ENCODE results near the gene ANKS1B. TPM values are rescaled to one million over a fixed set of nuclear protein-coding genes. Genes with fewer than 3 reads are reported as not detected.

The ANKS1B gene
- total RNA-seq, 1 donor from 2014 or later, result 2.3 TPM

DNA sequence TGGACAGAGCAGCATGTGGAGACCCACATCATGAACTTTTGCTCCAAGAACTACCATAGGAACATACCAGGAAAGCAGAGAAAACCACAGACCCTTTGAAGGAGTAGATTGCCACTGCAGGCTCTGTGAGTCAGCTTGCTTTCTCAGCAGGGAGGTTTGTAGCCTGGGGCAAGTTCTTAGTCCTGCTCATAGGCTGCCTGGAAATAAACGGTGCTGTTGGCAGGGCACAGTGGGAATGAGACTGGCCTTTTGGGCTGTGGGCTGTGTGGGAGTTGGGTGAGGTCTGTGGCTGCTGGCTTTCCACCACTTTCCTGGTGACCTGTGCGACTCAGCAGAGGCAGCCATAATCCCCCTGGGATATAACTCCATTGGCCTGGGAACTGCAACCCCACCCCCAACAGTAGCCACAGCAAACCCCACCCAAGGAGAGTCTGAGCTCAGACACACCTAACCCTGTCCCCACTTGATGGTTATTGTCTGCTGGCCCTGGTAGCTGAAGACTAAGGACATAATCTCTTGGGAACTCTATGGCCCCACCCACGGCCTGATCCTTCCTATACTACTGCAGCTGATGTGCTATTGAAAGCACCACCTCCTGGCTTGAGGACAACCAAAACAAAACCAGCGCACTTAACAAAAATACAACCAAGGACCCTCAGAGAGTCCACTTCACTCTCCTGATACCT is 529.2 kb downstream of the ANKS1B start:
- no peak for DNase-seq (ENCODE audit: low spot score)
- Mint-ChIP-seq H3K9me3 (ENCODE audit: low read depth) (peaks cover 26% of the 10 kb centered on the region), H3K4me1 (ENCODE audit: low read depth) (peaks cover 20% of the 10 kb centered on the region)

GRCh38 chr12:99454539-99455172 is 530.1 kb downstream of the ANKS1B start:
- no peak for DNase-seq (ENCODE audit: low spot score)
- peaks cover 15% of the 10 kb centered on the region for H3K27me3 Mint-ChIP-seq (ENCODE audit: low read depth)
- no peak overlapping the region for H3K4me3 Mint-ChIP-seq (ENCODE audit: unreplicated experiment)
- peaks cover 20% of the 10 kb centered on the region for H3K4me1 Mint-ChIP-seq (ENCODE audit: low read depth)
- TF ChIP-seq, protein P1, sequence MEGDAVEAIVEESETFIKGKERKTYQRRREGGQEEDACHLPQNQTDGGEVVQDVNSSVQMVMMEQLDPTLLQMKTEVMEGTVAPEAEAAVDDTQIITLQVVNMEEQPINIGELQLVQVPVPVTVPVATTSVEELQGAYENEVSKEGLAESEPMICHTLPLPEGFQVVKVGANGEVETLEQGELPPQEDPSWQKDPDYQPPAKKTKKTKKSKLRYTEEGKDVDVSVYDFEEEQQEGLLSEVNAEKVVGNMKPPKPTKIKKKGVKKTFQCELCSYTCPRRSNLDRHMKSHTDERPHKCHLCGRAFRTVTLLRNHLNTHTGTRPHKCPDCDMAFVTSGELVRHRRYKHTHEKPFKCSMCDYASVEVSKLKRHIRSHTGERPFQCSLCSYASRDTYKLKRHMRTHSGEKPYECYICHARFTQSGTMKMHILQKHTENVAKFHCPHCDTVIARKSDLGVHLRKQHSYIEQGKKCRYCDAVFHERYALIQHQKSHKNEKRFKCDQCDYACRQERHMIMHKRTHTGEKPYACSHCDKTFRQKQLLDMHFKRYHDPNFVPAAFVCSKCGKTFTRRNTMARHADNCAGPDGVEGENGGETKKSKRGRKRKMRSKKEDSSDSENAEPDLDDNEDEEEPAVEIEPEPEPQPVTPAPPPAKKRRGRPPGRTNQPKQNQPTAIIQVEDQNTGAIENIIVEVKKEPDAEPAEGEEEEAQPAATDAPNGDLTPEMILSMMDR (IDR thresholded peaks at IDR 0.05), result no peak
- no peaks in the 10 kb centered on the region for H3K36me3 Mint-ChIP-seq (ENCODE audit: low read depth)
- peaks cover 19% of the 10 kb centered on the region for H3K9me3 Mint-ChIP-seq (ENCODE audit: low read depth)
- no peak overlapping the region for H3K27ac Mint-ChIP-seq (ENCODE audit: unreplicated experiment)

More for the DNA sequence above, 529.2 kb downstream of the ANKS1B start:
- Mint-ChIP-seq H3K27me3 (ENCODE audit: low read depth) (peaks cover 20% of the 10 kb centered on the region), H3K27ac (ENCODE audit: unreplicated experiment) (no peak overlapping the region), H3K36me3 (ENCODE audit: low read depth) (no peaks in the 10 kb centered on the region), H3K4me3 (ENCODE audit: unreplicated experiment) (no peak overlapping the region)
- TF ChIP-seq, protein P1 (IDR thresholded peaks at IDR 0.05), result no peak

DNA sequence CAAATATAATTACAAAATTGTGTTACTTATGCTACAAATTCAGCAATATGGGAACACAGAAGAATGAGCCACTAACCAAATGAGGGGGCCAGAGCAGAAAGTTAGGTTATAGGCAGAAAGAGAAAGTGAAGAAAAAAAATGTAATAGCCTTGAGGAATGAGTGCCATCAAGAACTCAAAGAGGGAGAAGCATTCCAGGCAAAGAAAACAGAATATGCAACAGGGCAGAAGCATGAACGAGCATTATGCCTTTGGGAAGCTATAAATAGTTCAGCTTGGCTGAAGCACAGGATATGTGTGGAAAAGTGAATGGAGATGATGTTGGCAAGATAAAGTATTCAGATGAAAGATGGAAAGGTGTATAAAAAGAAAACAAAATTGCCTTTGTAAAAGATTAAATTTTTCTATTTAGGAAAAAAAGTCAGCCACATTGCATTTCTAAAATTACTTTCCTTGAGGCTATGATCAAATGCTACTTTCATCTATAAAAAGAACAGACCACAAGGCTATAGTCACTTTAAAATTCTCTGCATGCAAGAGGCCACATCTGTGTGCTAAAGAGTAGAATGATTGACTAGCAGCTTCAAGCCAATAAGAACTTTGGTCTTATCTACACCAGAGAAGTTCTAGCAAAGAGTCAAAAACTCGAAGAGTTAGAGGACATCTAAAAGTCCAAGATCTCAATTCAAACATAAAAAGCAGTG is 530.7 kb downstream of the ANKS1B start:
- Mint-ChIP-seq H3K4me3 (ENCODE audit: unreplicated experiment) (no peak overlapping the region), H3K27ac (ENCODE audit: unreplicated experiment) (no peak overlapping the region), H3K9me3 (ENCODE audit: low read depth) (peaks cover 14% of the 10 kb centered on the region), H3K36me3 (ENCODE audit: low read depth) (no peaks in the 10 kb centered on the region), H3K27me3 (ENCODE audit: low read depth) (peaks cover 14% of the 10 kb centered on the region), H3K4me1 (ENCODE audit: low read depth) (peaks cover 20% of the 10 kb centered on the region)
- no peak for DNase-seq (ENCODE audit: low spot score)
- TF ChIP-seq, protein P1 (IDR thresholded peaks at IDR 0.05), result no peak

DNA sequence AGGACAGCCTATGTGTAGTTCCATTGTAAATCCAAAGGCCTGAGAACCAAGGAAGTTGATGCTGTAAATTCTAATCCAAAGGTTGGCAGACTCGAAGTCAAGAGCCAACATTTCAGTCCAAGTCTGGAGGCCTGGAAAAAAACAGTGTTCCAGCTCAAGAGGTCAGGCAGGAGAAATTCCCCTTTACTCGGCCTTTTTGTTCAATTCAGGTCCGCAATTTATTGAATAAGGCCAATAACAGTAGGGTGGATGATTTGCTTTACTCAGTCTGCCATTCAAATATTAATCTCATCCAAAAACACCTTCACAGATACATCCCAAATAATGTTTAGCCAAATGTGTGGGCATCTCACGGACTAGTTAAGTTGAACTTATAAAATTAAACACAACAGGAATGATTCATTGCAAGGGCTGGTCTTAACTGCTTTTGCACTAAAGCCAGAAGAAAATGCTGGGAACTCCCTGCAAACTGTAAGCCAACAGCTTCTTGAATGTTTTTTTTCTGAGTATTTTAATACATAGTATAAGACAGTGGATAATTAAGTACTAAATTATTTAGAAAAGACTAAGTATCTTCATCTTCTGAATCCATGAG is 534.6 kb downstream of the ANKS1B start:
- H3K27ac Mint-ChIP-seq (ENCODE audit: unreplicated experiment), result no peak overlapping the region
- peaks cover 19% of the 10 kb centered on the region for H3K4me1 Mint-ChIP-seq (ENCODE audit: low read depth)
- TF ChIP-seq, protein P1 (IDR thresholded peaks at IDR 0.05), result no peak
- no peak for DNase-seq (ENCODE audit: low spot score)
- no peak overlapping the region for H3K4me3 Mint-ChIP-seq (ENCODE audit: unreplicated experiment)
- peaks cover 14% of the 10 kb centered on the region for H3K9me3 Mint-ChIP-seq (ENCODE audit: low read depth)
- peaks cover 4% of the 10 kb centered on the region for H3K27me3 Mint-ChIP-seq (ENCODE audit: low read depth)
- no peaks in the 10 kb centered on the region for H3K36me3 Mint-ChIP-seq (ENCODE audit: low read depth)

DNA sequence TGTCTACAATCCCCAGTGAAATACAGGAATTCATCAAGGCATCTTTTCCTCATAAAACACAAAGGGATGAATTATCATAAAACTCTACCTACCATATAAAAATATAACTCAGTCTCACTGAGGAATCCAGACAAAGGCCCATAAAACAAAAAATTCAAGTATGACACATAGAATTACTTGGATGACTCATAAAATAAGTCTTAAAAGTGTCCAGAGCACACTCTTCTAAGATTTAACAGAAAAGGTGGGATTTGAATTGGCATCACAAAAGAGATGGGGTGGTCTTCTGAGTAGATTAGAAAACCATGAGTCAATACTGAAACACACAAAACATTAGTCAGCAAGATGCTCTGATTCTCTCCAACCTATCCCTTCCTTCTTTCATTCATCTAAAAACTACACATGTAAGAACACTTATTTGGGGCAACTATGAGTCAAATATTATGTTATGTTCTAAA is 539.8 kb downstream of the ANKS1B start:
- Mint-ChIP-seq H3K27ac (ENCODE audit: unreplicated experiment) (no peak overlapping the region), H3K4me1 (ENCODE audit: low read depth) (no peaks in the 10 kb centered on the region), H3K4me3 (ENCODE audit: unreplicated experiment) (no peak overlapping the region), H3K36me3 (ENCODE audit: low read depth) (no peaks in the 10 kb centered on the region), H3K27me3 (ENCODE audit: low read depth) (peaks cover 12% of the 10 kb centered on the region), H3K9me3 (ENCODE audit: low read depth) (peaks cover 14% of the 10 kb centered on the region)
- no peak for DNase-seq (ENCODE audit: low spot score)
- TF ChIP-seq, protein P1 (IDR thresholded peaks at IDR 0.05), result no peak
